Measurements from ENCODE around the gene SPATA2.

DNA sequence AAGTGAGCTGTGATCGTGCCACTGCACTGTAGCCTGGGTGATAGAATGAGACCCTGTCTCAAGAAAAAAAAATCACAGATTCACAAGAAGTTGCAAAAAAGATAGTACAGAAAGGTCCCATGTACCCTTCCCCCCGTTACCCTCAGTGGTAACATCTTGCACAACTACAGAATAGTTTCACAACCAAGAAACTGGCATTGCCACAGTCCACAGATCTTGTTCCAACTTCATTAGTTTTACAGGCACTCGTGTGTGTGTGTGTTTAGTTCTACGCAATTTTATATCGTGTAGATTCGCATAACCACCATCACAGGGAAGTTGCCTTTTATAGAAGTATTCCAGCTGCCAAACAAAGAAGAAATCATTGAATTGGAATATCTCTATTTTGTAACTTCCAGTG, 19.1 kb downstream of the SPATA2 start:
- TF ChIP-seq, protein P1, sequence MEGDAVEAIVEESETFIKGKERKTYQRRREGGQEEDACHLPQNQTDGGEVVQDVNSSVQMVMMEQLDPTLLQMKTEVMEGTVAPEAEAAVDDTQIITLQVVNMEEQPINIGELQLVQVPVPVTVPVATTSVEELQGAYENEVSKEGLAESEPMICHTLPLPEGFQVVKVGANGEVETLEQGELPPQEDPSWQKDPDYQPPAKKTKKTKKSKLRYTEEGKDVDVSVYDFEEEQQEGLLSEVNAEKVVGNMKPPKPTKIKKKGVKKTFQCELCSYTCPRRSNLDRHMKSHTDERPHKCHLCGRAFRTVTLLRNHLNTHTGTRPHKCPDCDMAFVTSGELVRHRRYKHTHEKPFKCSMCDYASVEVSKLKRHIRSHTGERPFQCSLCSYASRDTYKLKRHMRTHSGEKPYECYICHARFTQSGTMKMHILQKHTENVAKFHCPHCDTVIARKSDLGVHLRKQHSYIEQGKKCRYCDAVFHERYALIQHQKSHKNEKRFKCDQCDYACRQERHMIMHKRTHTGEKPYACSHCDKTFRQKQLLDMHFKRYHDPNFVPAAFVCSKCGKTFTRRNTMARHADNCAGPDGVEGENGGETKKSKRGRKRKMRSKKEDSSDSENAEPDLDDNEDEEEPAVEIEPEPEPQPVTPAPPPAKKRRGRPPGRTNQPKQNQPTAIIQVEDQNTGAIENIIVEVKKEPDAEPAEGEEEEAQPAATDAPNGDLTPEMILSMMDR (IDR thresholded peaks at IDR 0.05; ENCODE audit: low read length): no peak
- no peak for TF ChIP-seq EZH2 (IDR thresholded peaks at IDR 0.05; ENCODE audit: borderline replicate concordance, low read length)

All from OCI-LY1 (cell line).